ENCODE measurements around the gene LIG1. TPM values are rescaled to one million over a fixed set of nuclear protein-coding genes. Genes with fewer than 3 reads are reported as not detected.

Gene LIG1
- 10 to 100 TPM in 11 of 12 donors, not detected in 1; 16.7 to 50.4 (median 27.4) TPM for polyA plus RNA-seq (ENCODE audit: insufficient read length in 12 of 12)
- long read RNA-seq, donor 1, result 0 reads
- long read RNA-seq, donor 2, result 0 reads
- long read RNA-seq, donor 3, partial matches to known transcripts, result 0 of 1 reads
- long read RNA-seq, donor 3, other reads (novel, unspliced or antisense), result 0 of 1 reads
- long read RNA-seq, donor 4, partial matches to known transcripts, result 0 of 2 reads
- long read RNA-seq, donor 4, other reads (novel, unspliced or antisense), result 0 of 2 reads
- long read RNA-seq, donor 5, partial matches to known transcripts, result 0 of 2 reads
- long read RNA-seq, donor 5, other reads (novel, unspliced or antisense), result 0 of 2 reads
- long read RNA-seq, donor 6, partial matches to known transcripts, result 0 of 2 reads
- long read RNA-seq, donor 6, other reads (novel, unspliced or antisense), result 0 of 2 reads
- long read RNA-seq, donor 7, result 0 reads
- long read RNA-seq, donor 8, partial matches to known transcripts, result 0 of 3 reads
- long read RNA-seq, donor 8, other reads (novel, unspliced or antisense), result 0 of 3 reads
- long read RNA-seq, donor 9, result 0 reads
- long read RNA-seq, donor 10, result 0 reads
- long read RNA-seq, donor 11, partial matches to known transcripts, result 0 of 3 reads
- long read RNA-seq, donor 11, other reads (novel, unspliced or antisense), result 0 of 3 reads

- DNase-seq, result peak; percentile 94
Measured at GRCh38 chr19:48169939-48170803, at the start of gene LIG1, which contains the start of gene ZSWIM9. TSS of gene LIG1 (minus strand) at chr19:48170344. CDS start at chr19:48165566, 4,778 bp downstream. TSS of gene ZSWIM9 (plus strand) at chr19:48170680. CDS start at chr19:48171803, 1,123 bp downstream.

DNA sequence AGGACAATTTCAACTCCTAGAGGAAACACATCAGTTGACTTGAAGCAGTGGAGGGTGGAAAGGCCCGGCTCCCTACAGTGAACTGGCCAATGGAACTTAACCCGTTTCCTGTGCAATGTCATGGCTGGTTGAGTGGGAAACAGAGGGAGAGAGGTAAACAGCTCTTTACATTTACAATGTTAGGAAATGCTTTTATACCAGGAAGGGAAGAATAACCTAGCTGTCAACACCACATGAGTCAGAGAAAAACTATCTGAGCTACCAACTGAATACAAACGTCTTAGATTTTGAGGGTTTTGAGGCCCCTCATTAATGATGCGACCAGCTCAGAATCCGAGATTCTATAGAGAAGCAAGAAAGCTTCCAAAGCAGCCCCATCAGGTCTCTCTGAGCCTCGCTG, 48.9 kb upstream of the LIG1 start:
- DNase-seq, result no peak

DNA sequence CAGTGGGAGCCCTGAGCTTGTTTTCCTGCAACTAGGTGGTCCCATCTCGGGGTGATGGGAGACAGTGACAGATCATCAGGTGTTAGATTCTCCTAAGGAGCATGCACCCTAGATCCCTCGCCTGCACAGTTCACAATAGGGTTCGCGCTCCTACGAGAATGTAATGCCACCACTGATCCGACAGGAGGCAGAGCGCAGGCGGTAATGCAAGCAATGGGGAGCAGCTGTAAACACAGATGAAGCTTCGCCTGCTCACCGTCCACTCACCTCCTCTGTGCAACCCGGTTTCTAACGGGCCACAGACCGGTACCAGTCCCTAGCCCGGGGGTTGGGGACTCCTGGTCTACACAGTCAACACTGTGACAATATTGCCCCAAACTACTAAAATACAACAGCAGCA, 46.8 kb upstream of the LIG1 start:
- no peak for DNase-seq

- no peak for DNase-seq
Measured at GRCh38 chr19:48213959-48214358, 43.8 kb upstream of the LIG1 start.

- no peak for DNase-seq
Measured at GRCh38 chr19:48210005-48210404, 39.9 kb upstream of the LIG1 start.

GRCh38 chr19:48206397-48207093, 36.4 kb upstream of the LIG1 start:
- no peak for DNase-seq

DNA sequence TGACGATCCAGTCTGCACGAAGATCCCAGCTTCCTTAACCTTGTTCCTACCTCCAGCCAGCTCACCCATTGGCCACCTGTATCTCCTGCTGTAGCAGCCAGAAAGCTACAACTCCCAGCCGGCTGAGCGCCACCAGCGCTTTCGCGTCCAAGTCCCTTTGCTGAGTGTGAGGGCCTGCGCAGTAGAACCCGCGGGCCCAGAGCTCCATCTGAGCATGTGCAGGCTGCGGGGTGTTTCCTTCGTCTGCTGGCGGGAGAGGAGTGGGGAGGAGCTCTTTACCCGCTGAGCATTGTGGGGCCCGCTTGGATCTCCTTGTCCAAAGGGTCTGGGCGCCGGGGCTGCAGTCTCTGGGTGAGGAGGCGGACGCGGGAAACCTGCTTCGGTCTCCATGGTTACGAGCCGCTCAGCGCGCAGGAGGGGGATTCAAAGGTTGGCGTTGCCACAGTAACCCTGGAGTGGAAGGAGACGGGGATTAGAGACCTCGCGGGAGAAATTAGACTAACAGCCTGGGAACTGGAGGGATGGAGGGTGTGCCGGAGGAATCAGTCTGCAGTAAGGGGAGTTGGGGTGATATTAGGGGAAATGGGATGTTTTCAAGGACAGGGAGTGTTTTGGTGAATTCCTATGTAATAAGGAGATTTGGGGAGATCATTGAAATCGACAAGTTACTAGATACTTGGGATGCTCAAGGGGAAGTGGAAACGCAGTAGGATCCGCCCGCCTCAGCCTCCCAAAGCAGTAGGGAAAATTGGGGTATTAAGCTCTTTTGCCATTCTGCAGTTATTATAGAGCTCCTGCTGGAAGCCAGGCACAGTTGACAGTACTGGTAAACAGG, 33.9 kb upstream of the LIG1 start:
- DNase-seq, result peak; percentile 96

DNA sequence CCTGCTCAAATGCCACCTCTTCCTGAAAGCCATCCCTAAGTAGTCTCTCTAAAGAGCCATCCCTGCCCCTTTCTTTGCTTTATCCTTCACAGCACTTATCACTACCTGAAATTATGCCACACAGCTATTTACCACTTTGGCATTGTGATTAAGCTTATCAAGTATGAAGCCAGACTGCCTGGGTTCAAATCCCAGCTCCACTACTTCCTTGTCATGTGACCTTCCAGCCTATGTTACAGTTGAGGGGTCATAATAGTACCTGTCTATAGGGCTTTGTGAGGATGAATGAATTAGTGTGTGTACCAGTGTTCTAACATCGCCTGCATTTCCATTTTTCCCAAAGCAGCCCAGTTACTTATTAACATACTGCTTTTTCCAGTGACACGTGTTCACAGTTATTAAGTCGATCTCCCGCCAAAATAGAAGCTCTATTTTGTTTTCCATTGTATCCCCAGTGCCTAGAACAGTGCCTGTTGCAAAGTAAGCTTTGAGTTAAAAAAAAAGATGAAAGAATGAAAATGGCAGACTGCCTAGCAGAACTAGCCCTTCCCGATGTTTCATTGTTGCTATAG, 33.2 kb upstream of the LIG1 start:
- no peak for DNase-seq

DNA sequence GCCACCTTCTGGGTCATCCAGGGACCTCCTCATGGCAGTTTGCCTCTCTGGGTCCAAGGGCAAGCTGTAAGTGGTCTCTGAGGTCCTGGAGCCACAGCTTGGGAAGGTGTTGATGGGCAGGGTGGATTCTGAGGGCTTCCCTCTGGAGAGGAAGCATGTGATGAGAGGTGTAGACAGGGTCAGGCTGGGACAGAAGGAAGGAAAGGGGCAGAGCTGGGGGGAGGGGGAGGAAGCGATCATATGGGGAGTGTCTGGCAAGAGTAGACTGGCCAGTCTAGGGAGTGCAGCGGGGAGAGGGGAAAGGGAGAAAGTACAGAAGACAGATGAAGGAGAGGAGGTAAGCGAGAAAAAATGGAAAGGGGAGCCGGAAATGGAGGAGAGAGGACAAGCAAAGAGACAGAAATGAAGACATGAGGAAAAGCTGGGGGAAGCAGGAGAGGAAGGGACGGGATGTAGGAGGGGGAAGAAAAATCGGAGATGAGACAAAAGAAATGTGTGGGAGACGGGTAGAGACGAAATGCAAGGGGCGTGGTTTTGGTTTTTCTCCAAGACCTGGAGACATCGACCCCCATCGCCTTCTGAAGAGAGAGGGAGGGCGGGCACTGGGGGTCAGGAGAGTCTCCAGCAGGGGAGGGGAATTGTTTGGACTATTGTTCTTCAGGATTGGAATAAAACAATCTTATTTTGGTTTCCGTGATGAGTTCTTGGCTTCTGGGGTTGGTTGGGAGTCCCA, 27.0 kb upstream of the LIG1 start:
- DNase-seq, result no peak

DNA sequence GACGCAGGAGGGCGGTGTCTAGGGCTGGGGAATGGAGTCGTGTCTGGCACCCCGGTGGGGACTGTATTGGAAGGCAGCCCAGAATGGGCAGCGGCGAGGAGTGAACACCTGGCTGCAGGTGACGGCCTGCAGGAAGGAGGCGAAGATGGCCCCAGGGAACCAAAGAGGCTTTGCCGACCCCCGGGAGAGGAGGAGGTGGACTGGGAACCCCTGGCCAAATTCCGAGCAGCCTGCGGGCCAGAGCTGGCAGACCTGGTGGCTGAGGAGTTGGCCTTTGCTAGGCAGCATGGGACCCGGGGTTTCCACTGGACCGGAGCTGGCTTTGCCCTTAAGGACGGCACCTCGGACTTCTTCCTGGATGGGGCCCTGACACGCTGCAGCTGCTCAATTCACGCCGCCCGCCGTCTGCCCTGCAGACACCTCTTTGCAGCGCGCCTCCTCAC, 26.2 kb upstream of the LIG1 start:
- no peak for DNase-seq

DNA sequence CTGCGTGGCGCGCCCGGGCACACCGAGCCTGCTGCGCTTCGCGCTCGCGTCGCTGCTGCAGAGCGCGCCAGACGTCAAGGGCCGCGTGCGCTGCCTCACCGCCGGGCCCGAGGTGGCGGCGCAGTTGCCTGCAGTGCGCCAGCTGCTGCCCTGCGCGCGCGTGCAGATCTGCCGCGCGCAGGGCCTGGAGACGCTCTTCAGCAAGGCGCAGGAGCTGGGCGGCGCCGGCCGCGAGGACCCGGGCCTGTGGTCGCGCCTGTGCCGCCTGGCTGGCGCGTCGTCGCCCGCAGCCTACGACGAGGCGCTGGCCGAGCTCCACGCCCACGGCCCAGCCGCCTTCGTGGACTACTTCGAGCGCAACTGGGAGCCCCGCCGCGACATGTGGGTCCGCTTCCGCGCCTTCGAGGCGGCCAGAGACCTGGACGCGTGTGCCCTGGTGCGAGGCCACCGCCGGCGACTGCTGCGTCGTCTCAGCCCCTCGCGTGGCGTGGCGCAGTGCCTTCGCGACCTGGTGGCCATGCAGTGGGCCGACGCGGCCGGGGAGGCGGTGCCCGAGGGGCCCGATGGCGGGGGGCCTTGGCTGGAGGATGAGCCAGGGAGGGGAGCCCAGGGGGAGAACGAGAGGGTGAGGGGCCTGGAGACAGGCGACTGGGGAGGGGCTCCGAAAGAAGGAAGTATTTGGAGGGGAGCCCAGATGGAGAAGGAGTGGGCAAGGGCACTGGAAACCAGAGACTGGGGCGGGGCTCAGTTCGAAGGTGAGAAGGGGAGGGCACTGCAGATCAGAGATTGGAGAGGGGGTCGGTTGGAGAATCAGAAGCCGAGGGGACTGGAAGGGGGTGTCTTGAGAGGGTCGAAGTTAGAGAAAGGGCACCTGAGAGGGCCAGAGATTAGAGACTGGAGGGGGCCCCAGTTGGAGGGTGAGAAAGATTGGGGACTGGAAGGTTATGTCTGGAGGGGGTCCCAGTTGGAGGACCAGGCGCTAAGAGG, 25.0 kb upstream of the LIG1 start:
- no peak for DNase-seq

GRCh38 chr19:48194041-48194843, 24.1 kb upstream of the LIG1 start:
- no peak for DNase-seq

DNA sequence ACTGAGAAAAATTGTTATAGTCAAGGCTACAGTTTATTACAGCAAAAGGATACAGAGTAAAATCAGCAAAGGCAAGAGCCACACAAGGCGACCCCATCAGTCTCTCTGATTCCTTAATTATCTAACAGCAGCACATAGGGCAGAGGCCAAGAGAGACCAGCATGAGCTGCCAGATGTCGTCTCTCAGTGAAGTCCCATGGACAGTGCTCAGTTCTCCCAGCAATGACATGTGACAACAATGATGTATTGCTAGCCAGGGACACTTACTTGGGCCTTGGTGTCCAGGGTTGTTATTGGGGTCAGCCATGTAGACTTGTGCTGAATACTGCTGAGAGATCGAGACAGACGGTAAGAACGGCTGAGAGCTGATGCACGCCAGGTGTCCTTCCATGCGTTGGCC, 22.6 kb upstream of the LIG1 start:
- no peak for DNase-seq

- no peak for DNase-seq
Measured at GRCh38 chr19:48190885-48191284, 20.7 kb upstream of the LIG1 start.

- DNase-seq, result no peak
Measured at GRCh38 chr19:48190288-48190884, 20.2 kb upstream of the LIG1 start.

DNA sequence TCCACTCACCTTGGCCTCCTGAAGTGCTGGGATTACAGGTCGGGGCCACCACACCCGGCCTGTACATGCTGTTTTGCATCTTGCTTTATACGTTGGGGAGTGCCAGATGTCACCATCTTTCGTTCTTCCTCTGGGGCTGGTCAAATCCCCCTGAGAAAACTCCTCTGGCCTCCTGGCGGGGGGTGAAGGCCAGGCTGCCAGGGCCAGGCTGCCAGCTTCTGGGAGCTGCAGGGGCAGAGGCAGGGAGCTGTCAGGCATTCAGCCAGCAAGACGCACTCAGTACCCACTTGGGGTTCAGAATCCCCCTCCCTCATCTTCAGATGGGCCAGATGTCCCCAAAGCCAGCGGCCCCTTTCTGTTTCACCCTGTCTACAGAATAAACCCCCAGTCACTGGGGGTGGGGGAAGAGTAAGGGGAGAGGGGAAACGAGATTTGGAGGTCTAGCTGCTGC, 16.4 kb upstream of the LIG1 start:
- no peak for DNase-seq

DNA sequence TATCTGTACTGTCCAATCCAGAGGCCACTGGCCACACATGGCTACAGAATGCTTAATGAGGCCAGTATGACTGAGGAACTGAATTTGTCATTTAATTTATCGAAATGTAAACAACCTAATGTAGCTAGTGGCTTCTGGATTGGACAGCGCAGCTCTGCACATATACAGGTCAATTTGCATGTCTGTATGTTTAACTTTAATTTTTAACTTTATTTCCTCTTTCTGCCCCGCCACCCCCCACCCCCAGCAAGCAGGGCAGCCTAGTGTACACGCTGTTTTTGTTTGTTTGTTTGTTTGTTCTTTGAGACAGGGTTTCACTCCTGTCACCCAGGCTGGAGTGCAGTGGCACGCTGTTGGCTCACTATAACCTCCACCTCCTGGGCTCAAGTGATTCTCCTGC, 15.9 kb upstream of the LIG1 start:
- DNase-seq, result no peak

Measured in muscle of arm (tissue), 14 donors.